Tibial nerve (tissue), 4 donors: ENCODE measurements around the gene ROBO1.

Experiments
- EP300 ChIP-seq, 2 donors: sonication (generic); formaldehyde crosslinking; IDR thresholded peaks; one replicate each; pipeline ENCODE4 v1.6.1; 2017; ENCODE audit warnings: antibody characterized with exemption in 2 of 2, mild to moderate bottlenecking in 1 of 2
- POLR2A ChIP-seq, 2 donors: fragments of 450-650 bp; IDR thresholded peaks; one replicate each; pipeline ENCODE4 v1.6.1; 2017; ENCODE audit warnings: antibody characterized with exemption in 2 of 2, mild to moderate bottlenecking in 2 of 2, moderate library complexity in 2 of 2
- TF ChIP-seq, protein P1 (sequence below), 5 experiments: fragments of 200-600 bp in 3 of 5; fragments of 450-650 bp in 2 of 5; sonication (generic) in 3 of 5; IDR thresholded peaks; one replicate each; pipeline ENCODE4 v1.5.1; 2016 to 2019; ENCODE audit warnings: antibody characterized with exemption in 5 of 5, mild to moderate bottlenecking in 3 of 5, moderate library complexity in 2 of 5

DNA sequence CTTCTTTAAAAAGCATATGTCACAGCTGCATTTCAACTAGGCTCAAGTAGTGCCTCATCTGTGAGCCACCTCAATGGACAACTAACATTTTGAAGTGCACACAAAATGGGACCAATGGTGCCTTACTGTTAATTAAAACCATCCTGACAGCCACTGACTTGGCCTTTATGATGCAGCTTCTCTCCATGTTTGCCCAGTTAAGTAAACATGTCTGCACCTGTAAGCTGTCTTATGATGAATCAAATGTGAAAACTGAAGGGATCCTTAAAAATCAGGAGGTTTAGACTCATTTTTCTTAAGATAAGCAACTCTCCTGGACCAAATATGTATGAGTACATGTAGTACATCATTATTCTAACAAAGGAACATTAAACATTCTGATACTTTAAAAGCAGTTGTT lies 861.6 kb downstream of the ROBO1 start:
- no peak for TF ChIP-seq POLR2A (IDR thresholded peaks at IDR 0.05)
- TF ChIP-seq, protein P1, sequence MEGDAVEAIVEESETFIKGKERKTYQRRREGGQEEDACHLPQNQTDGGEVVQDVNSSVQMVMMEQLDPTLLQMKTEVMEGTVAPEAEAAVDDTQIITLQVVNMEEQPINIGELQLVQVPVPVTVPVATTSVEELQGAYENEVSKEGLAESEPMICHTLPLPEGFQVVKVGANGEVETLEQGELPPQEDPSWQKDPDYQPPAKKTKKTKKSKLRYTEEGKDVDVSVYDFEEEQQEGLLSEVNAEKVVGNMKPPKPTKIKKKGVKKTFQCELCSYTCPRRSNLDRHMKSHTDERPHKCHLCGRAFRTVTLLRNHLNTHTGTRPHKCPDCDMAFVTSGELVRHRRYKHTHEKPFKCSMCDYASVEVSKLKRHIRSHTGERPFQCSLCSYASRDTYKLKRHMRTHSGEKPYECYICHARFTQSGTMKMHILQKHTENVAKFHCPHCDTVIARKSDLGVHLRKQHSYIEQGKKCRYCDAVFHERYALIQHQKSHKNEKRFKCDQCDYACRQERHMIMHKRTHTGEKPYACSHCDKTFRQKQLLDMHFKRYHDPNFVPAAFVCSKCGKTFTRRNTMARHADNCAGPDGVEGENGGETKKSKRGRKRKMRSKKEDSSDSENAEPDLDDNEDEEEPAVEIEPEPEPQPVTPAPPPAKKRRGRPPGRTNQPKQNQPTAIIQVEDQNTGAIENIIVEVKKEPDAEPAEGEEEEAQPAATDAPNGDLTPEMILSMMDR (IDR thresholded peaks at IDR 0.05): no peak
- TF ChIP-seq EP300 (IDR thresholded peaks at IDR 0.05): no peak
